ENCODE measurements around the gene RAB18.
"Not testable (repeated sequence)": the region's sequence is repeated elsewhere in the genome, so short reads cannot be mapped to it uniquely, and the experiment has no call there.

Gene RAB18

GRCh38 chr10:27482984-27483956 lies 20.8 kb upstream of the RAB18 start:
- Histone ChIP-seq H3K27me3 (ENCODE audit: insufficient read depth, low read length) (no peaks in the 10 kb centered on the region), H3K9me3 (ENCODE audit: insufficient read depth, low read depth, low read length) (no peaks in the 10 kb centered on the region), H3K27ac (ENCODE audit: low read length) (no peak overlapping the region), H3K4me1 (ENCODE audit: insufficient read depth, low read length) (no peaks in the 10 kb centered on the region), H3K36me3 (ENCODE audit: insufficient read depth, low read depth, low read length) (no peaks in the 10 kb centered on the region), H3K9ac (ENCODE audit: low read depth, low read length) (no peak overlapping the region), H3K4me3 (ENCODE audit: low read length) (no peak overlapping the region)

GRCh38 chr10:27485368-27485767 lies 18.7 kb upstream of the RAB18 start:
- Histone ChIP-seq H3K36me3 (ENCODE audit: insufficient read depth, low read depth, low read length) (no peaks in the 10 kb centered on the region), H3K9me3 (ENCODE audit: insufficient read depth, low read depth, low read length) (peaks cover 2% of the 10 kb centered on the region; the same call in 1 of the 2 replicates), H3K4me1 (ENCODE audit: insufficient read depth, low read length) (no peaks in the 10 kb centered on the region), H3K27me3 (ENCODE audit: insufficient read depth, low read length) (no peaks in the 10 kb centered on the region), H3K27ac (ENCODE audit: low read length) (no peak overlapping the region), H3K9ac (ENCODE audit: low read depth, low read length) (no peak overlapping the region), H3K4me3 (ENCODE audit: low read length) (no peak overlapping the region)

- H3K4me1 ChIP-seq (ENCODE audit: insufficient read depth, low read length), result no peaks in the 10 kb centered on the region
- no peaks in the 10 kb centered on the region for H3K36me3 ChIP-seq (ENCODE audit: insufficient read depth, low read depth, low read length)
Observed at GRCh38 chr10:27485986-27486385, 18.1 kb upstream of the RAB18 start.

GRCh38 chr10:27490807-27491206 lies 13.3 kb upstream of the RAB18 start:
- H3K4me3 ChIP-seq (ENCODE audit: low read length), result no peak overlapping the region
- H3K4me1 ChIP-seq (ENCODE audit: insufficient read depth, low read length), result no peaks in the 10 kb centered on the region
- H3K27ac ChIP-seq (ENCODE audit: low read length), result no peak overlapping the region
- no peak overlapping the region for H3K9ac ChIP-seq (ENCODE audit: low read depth, low read length)
- no peaks in the 10 kb centered on the region for H3K36me3 ChIP-seq (ENCODE audit: insufficient read depth, low read depth, low read length)
- peaks cover 16% of the 10 kb centered on the region; the same call in 1 of the 2 replicates for H3K9me3 ChIP-seq (ENCODE audit: insufficient read depth, low read depth, low read length)
- H3K27me3 ChIP-seq (ENCODE audit: insufficient read depth, low read length), result no peaks in the 10 kb centered on the region

More at GRCh38 chr10:27485986-27486385, 18.1 kb upstream of the RAB18 start:
- H3K27ac ChIP-seq (ENCODE audit: low read length), result no peak overlapping the region
- no peaks in the 10 kb centered on the region for H3K27me3 ChIP-seq (ENCODE audit: insufficient read depth, low read length)
- H3K4me3 ChIP-seq (ENCODE audit: low read length), result no peak overlapping the region
- H3K9ac ChIP-seq (ENCODE audit: low read depth, low read length), result no peak overlapping the region
- H3K9me3 ChIP-seq (ENCODE audit: insufficient read depth, low read depth, low read length), result peaks cover 8% of the 10 kb centered on the region; the same call in 1 of the 2 replicates

- Histone ChIP-seq H3K4me1 (ENCODE audit: insufficient read depth, low read length) (no peaks in the 10 kb centered on the region), H3K27me3 (ENCODE audit: insufficient read depth, low read length) (no peaks in the 10 kb centered on the region)
Observed at GRCh38 chr10:27494116-27494805, 9.8 kb upstream of the RAB18 start.

GRCh38 chr10:27496137-27496536 lies 8.0 kb upstream of the RAB18 start:
- Histone ChIP-seq H3K4me1 (ENCODE audit: insufficient read depth, low read length) (no peaks in the 10 kb centered on the region), H3K9ac (ENCODE audit: low read depth, low read length) (no peak overlapping the region), H3K36me3 (ENCODE audit: insufficient read depth, low read depth, low read length) (no peaks in the 10 kb centered on the region), H3K4me3 (ENCODE audit: low read length) (no peak overlapping the region), H3K27me3 (ENCODE audit: insufficient read depth, low read length) (no peaks in the 10 kb centered on the region), H3K9me3 (ENCODE audit: insufficient read depth, low read depth, low read length) (peaks cover 7% of the 10 kb centered on the region; the same call in 1 of the 2 replicates), H3K27ac (ENCODE audit: low read length) (no peak overlapping the region)

More at GRCh38 chr10:27494116-27494805, 9.8 kb upstream of the RAB18 start:
- H3K36me3 ChIP-seq (ENCODE audit: insufficient read depth, low read depth, low read length), result no peaks in the 10 kb centered on the region
- no peak overlapping the region for H3K9ac ChIP-seq (ENCODE audit: low read depth, low read length)
- H3K27ac ChIP-seq (ENCODE audit: low read length), result no peak overlapping the region
- peaks cover 16% of the 10 kb centered on the region; the same call in 1 of the 2 replicates for H3K9me3 ChIP-seq (ENCODE audit: insufficient read depth, low read depth, low read length)
- H3K4me3 ChIP-seq (ENCODE audit: low read length), result no peak overlapping the region

GRCh38 chr10:27500096-27500495 lies 4.0 kb upstream of the RAB18 start:
- Histone ChIP-seq H3K4me1 (ENCODE audit: insufficient read depth, low read length) (peaks cover 4% of the 10 kb centered on the region; the same call in 1 of the 2 replicates), H3K36me3 (ENCODE audit: insufficient read depth, low read depth, low read length) (no peaks in the 10 kb centered on the region), H3K9ac (ENCODE audit: low read depth, low read length) (no peak overlapping the region), H3K27ac (ENCODE audit: low read length) (no peak overlapping the region), H3K27me3 (ENCODE audit: insufficient read depth, low read length) (no peaks in the 10 kb centered on the region), H3K4me3 (ENCODE audit: low read length) (no peak overlapping the region), H3K9me3 (ENCODE audit: insufficient read depth, low read depth, low read length) (no peaks in the 10 kb centered on the region)

GRCh38 chr10:27500886-27501285 lies 3.2 kb upstream of the RAB18 start:
- no peaks in the 10 kb centered on the region for H3K36me3 ChIP-seq (ENCODE audit: insufficient read depth, low read depth, low read length)
- peaks cover 6% of the 10 kb centered on the region; the same call in 1 of the 2 replicates for H3K4me1 ChIP-seq (ENCODE audit: insufficient read depth, low read length)
- no peak overlapping the region for H3K27ac ChIP-seq (ENCODE audit: low read length)

GRCh38 chr10:27503498-27504006 lies 552 bp upstream of the RAB18 start:
- Histone ChIP-seq H3K9me3 (ENCODE audit: insufficient read depth, low read depth, low read length) (no peaks in the 10 kb centered on the region), H3K9ac (ENCODE audit: low read depth, low read length) (peak overlapping the region; percentile 85; the same call in 1 of the 2 replicates), H3K4me1 (ENCODE audit: insufficient read depth, low read length) (peaks cover 6% of the 10 kb centered on the region; the same call in 1 of the 2 replicates), H3K27me3 (ENCODE audit: insufficient read depth, low read length) (no peaks in the 10 kb centered on the region), H3K27ac (ENCODE audit: low read length) (peak overlapping the region; percentile 30), H3K4me3 (ENCODE audit: low read length) (peak overlapping the region; percentile 94), H3K36me3 (ENCODE audit: insufficient read depth, low read depth, low read length) (no peaks in the 10 kb centered on the region)

More at GRCh38 chr10:27500886-27501285, 3.2 kb upstream of the RAB18 start:
- Histone ChIP-seq H3K9ac (ENCODE audit: low read depth, low read length) (no peak overlapping the region), H3K27me3 (ENCODE audit: insufficient read depth, low read length) (no peaks in the 10 kb centered on the region), H3K9me3 (ENCODE audit: insufficient read depth, low read depth, low read length) (no peaks in the 10 kb centered on the region), H3K4me3 (ENCODE audit: low read length) (no peak overlapping the region)

GRCh38 chr10:27504808-27505460 lies 830 bp downstream of the RAB18 start:
- peak overlapping the region; percentile 85 for H3K9ac ChIP-seq (ENCODE audit: low read depth, low read length)
- H3K9me3 ChIP-seq (ENCODE audit: insufficient read depth, low read depth, low read length), result no peaks in the 10 kb centered on the region
- no peaks in the 10 kb centered on the region for H3K27me3 ChIP-seq (ENCODE audit: insufficient read depth, low read length)
- H3K4me1 ChIP-seq (ENCODE audit: insufficient read depth, low read length), result peaks cover 6% of the 10 kb centered on the region; the same call in 1 of the 2 replicates
- peak overlapping the region; percentile 94 for H3K4me3 ChIP-seq (ENCODE audit: low read length)
- peaks cover 3% of the 10 kb centered on the region; the same call in 1 of the 2 replicates for H3K36me3 ChIP-seq (ENCODE audit: insufficient read depth, low read depth, low read length)
- H3K27ac ChIP-seq (ENCODE audit: low read length), result no peak overlapping the region

- H3K27me3 ChIP-seq (ENCODE audit: insufficient read depth, low read length); H3K36me3 ChIP-seq (ENCODE audit: insufficient read depth, low read depth, low read length); H3K4me1 ChIP-seq (ENCODE audit: insufficient read depth, low read length); H3K4me3 ChIP-seq (ENCODE audit: low read length); H3K27ac ChIP-seq (ENCODE audit: low read length); H3K9me3 ChIP-seq (ENCODE audit: insufficient read depth, low read depth, low read length); H3K9ac ChIP-seq (ENCODE audit: low read depth, low read length): not testable (repeated sequence)
Observed at GRCh38 chr10:27505537-27505936, 1.4 kb downstream of the RAB18 start.
